HG03432 (cell line): ENCODE data around the gene ESR1.
A peak's percentile ranks its signal among the peaks of the same experiment; 100 is the strongest.

Experiments
- ATAC-seq: cut with Tn5 transposase; IDR thresholded peaks from one replicate; pipeline ENCODE4 v1.9.1; 2021; ENCODE audit warnings: mild to moderate bottlenecking, moderate library complexity; ENCODE audit not compliant: unreplicated experiment

ESR1 gene

DNA sequence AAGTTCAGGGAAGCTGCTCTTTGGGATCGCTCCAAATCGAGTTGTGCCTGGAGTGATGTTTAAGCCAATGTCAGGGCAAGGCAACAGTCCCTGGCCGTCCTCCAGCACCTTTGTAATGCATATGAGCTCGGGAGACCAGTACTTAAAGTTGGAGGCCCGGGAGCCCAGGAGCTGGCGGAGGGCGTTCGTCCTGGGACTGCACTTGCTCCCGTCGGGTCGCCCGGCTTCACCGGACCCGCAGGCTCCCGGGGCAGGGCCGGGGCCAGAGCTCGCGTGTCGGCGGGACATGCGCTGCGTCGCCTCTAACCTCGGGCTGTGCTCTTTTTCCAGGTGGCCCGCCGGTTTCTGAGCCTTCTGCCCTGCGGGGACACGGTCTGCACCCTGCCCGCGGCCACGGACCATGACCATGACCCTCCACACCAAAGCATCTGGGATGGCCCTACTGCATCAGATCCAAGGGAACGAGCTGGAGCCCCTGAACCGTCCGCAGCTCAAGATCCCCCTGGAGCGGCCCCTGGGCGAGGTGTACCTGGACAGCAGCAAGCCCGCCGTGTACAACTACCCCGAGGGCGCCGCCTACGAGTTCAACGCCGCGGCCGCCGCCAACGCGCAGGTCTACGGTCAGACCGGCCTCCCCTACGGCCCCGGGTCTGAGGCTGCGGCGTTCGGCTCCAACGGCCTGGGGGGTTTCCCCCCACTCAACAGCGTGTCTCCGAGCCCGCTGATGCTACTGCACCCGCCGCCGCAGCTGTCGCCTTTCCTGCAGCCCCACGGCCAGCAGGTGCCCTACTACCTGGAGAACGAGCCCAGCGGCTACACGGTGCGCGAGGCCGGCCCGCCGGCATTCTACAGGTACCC is at the start of gene ESR1:
TSS of gene ESR1 (plus strand) at position 170 of the 858 bp plus-strand sequence. CDS start at position 401, 231 bp downstream.
- ATAC-seq: no peak

DNA sequence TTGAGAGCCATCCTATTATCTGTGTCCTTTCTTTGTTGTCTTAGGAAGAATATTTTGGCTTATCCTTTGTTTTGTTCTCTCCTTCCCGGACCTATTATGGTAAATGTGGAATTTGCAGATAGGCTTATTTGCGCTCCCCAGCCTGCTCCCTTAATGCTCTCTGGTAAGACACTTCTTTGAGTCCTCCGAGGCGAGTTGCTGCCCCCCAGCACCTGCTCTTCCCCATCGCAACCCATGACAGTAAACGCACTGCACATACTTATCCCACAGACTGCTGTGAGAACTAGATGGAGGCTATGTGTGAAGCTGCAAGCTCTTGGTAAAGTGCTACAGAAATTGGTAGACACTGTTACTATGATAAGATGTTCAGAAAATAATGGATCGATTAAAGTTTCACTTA is 47.0 kb upstream of the ESR1 start:
- ATAC-seq: no peak

DNA sequence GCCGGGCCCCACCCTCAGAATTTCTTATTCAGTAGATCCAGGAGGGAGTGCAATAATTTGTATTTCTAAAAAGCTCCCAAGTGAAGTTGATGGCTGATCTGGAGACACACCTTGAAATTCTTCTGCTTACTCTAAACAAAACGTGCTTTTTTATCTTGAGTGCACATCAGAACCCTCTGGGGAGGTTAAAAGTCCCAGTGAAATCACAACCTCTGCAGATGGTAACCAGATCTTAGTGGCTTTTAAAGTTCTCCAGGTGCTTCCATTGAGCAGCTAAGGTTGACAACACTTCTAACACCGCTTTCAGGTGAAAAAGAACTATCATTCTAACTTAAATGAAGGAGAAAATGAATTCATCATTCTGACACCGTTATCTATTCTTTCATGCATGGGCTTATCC is 45.6 kb upstream of the ESR1 start:
- no peak for ATAC-seq

DNA sequence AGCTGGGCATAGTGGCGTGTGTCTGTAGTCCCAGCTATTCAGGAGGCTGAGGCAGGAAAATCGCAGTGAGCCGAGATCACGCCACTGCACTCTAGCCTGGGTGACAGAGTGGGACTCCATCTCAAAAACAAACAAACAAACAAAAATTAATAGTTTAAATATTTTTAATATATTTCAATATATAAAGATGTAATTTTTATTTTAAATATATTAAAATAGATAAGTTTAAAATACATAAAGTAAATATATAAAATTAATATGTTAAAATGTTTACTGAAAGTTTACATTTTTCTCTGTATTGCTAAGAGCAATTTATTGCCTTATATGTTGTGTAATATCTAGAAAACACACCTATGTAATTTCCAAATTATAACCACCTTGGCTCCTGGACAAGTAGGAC is 44.7 kb upstream of the ESR1 start:
- no peak for ATAC-seq

DNA sequence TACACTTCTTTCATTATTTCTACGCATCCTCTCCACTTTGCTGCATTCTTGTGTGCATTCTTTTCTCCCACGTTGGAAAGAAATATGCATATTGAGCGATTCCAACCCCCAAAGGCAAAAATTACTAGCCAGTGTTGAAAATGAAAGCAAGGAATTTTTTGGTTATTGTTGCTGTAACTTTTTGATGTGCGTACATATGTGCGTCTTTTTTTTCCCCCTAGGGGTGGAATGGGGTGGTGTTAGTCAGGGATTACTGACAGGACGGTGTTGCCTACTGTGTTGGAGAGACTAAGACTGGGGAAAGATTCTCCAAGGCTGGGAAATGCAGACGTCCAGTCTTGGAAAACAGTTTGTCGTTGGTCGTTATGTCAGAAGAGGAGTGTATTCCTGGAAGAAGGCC is 44.2 kb upstream of the ESR1 start:
- no peak for ATAC-seq

DNA sequence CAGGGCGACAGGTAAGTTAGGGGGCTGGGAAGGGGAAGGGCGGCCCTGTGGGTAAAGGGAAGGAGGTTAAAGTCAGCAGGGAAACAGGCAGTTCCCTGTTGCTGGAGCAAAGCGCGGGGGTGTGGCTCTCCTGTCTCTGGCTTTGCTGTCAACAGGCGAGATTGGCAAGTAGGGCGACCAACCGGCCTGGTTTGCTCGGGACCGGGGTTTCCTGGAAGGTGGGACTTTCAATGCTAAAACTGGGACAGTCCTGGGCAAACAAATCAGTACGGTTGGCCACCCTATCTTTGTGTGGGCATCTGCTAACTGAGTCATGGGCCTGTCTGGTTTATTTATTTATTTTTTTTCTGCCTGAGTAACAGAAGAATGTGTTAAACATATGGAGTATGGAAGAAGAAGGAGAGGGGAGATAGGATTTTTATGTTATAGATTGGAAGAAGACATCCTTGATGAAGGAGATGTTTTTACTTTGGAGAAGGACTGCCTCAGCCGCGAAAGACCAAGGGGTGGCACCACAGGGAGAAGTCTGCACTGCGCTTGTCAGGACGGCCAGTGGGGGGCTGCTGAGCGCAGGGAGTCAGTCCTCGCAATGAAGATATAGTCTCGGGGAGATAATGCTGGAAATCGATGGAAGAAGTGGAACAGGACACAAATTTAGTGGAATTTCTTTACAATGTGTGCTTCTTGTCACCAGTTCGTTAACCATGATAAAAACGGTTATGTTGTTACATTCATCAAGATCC is 43.4 kb upstream of the ESR1 start:
- peak; percentile 84 for ATAC-seq

DNA sequence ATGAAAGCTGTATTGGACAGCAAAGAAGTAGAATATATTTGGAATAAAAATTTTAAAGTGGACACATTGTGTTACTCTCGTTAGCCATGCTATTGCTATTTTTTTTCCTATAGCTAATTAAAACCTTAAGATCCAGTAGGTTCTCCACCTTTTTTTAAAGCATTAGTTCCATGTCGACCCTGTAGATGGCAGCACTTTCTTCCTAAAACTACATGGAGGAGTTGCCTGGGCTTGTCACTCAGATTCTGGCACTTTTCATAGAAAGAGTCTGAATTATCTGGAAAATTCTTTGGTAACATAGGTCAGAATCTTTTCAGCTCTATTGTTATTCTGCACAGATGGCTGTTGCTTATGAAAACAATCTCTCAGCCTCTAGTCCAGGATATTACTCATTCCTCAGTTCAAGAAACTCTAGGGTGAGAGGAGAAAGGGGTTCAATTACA is 42.0 kb upstream of the ESR1 start:
- peak; percentile 67 for ATAC-seq

DNA sequence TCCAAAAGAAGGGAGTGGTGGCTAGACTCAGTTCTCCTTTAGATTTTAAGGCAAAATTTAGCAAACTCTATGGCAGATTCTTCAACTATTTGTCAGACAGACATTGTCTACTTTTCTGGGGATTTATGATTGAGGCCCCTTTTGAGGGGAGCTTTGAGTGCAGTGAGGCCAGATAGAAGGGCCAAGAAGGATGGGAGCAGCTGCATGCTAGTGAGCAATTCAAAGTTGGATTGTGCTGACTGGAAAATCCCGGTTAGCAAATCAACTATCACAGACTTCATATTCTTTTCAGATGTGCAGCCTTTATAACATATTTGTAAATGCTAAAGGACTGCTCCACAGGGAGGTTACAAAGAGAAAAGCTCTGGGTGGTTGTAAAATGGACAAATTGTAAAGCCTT is 35.0 kb upstream of the ESR1 start:
- no peak for ATAC-seq

DNA sequence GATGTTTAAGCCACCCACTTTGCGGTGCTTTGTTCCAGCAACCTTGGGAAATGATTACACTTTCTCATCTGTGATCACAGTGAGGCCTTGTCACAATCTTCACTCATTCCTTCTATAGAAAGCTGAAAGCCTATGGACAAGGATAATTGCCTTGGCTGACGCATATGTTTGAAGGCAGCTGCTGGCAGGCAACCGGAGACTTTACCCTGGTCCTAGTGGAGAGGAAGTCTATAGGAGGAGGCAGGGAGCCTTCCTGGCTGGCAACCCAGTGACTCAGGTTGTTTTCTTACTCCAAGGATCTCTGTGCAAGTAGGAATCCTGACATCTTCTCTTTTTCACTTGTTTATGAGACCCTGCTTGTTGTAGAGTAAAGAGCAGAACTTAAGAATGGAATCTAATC is 34.1 kb upstream of the ESR1 start:
- ATAC-seq: no peak

DNA sequence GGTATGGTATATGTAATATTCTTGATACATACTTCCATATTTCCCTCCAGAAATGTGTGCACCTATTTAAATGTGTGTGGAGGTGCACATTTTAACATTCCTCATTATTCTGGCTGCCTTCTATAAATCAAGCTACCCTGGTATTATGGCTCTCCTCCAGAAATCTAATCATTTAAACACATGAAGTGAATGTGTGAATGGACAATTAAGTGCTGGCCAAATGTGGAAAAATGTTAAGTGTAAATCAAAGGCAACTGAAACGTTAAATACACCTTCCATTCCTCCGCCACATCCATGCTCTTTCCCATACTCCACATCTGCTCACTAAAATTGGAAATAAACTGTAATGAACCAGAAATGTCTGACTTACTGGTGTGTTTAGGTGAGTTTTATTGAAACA is 24.9 kb upstream of the ESR1 start:
- no peak for ATAC-seq

DNA sequence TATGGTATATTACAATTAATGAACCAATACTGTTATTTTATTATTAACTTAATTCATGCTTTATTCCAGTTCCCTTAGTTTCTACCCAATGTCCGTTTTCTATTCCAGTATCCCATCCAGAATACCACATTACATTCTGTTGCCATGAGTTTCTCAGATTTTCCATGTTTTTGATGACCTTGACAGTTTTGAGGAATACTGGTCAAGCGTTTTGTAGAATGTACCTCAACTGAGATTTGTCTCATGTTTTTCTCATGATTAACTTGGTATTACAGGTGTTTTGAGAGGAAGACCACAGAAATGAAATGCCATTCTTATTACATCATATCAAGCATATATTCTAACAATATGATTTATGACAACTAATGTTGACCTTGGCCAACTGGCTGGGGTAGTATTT is 23.8 kb upstream of the ESR1 start:
- ATAC-seq: no peak

DNA sequence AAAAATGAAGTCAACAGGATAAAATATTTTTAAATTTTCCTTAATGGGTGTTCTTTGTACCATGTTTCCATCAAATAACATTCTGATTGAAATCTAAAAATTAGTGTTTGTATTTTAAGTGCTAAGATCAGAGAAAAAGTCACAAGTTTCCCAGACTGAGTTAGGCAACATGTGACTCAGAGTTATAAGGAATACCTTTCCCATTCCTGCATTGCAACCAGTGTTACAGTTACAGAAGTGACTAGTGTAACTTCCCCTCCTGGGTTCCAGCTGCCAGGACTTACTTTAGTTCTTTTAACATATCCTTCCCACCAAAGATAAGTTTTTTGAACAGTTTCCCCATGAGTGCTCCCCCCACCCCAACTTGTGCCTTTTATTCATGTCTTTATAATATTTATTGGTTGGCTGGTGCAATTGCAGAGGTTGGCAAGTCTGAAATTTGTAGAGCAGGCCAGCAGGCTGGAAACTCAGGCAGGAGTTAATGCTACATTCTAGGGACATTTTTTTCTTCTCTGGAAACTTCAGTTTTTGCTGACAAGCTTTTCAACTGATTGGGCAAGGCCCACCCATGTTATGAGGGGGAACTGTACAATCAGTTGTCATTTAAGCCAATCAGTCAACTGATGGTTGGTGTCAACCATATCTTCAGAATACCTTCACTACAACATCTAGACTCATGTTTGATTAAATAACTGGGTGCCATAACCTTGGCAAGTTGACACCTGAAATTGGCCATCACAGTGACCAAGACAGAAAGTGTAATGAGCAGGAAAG is 22.9 kb upstream of the ESR1 start:
- no peak for ATAC-seq

DNA sequence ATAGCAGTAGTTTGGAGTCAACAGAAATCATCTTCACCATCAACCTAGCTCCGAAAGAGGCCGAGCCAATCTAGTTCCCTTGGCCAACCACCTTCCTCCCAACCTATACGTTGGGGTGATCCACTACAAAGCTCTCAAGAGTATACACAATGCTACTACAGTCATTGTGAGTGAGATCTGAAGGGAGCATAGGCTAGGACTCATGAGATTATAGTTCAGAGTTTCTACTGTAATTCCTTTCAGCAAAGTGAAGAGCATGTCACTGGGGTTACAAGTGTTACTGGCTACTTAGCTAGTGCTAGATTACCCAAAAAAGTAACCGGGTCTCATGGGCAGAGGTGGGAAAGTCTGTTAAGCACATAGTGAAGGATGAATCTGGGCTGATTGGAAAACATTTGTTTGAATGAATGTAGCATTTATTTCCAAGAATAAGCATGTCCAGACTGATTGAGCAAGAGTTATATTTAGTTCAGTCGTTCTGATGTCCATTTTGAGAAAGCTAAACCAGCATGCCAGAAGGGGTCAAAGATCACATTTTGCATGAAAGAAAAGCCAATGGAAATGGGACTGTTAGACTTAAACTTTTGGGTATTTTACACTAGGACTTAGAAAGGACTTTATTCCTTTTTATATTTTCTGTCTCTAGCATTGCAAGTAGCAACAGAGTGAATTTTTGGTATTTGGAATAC is 10.5 kb upstream of the ESR1 start:
- no peak for ATAC-seq

DNA sequence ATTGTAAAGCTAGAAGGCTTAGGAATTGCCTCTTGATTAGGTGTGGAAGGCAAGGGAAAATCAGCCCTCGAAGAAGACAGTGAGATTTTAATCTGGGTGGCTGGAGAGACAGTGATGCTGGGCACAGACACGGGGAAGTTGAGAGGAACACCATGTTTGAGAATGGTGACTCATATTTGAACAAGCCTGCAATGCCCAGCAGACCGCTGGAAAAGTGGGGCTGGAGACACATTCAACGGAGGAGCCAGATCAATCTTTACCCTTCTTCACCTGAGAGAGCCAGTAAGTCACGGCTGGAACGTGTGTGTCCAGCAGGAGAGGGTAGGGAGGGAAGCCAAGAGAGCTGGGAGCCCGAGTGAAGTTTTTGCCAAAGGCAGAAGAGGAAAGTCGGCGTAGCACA is 3.7 kb upstream of the ESR1 start:
- ATAC-seq: no peak

DNA sequence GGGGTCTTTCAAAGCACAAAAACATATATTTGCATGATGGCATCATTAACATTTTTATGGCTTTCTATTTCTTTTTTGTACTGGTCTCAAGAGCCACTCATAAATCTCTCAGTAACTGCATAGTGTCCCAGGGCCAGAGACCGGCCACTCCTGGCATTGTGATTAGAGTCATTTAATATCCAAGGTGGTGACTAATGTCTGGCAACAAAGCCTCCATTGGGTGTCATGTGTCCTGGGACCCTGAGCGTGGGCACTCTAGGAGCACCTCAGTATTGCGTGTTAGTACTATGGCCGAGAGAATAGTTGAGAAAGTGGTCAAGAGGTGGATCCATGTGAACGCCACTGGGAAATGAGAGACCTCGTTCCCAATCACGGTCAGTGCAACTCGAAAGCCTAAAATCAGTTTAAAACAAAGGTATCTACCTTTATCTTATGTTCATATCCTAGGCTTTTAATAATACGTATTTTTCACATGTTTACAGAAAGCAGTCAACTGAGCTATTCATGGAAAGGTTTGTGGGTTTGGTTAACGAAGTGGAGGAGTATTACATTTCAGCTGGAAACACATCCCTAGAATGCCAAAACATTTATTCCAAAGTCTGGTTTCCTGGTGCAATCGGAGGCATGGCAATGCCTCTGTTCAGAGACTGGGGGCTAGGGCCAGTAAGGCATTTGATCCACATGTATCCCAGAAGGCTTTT is 2.7 kb upstream of the ESR1 start:
- ATAC-seq: no peak

DNA sequence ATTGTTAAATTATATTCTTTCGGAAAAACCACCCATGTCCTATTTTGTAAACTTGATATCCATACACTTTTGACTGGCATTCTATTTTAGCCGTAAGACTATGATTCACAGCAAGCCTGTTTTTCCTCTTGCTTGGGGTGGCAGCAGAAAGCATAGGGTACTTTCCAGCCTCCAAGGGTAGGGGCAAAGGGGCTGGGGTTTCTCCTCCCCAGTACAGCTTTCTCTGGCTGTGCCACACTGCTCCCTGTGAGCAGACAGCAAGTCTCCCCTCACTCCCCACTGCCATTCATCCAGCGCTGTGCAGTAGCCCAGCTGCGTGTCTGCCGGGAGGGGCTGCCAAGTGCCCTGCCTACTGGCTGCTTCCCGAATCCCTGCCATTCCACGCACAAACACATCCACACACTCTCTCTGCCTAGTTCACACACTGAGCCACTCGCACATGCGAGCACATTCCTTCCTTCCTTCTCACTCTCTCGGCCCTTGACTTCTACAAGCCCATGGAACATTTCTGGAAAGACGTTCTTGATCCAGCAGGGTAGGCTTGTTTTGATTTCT is 2.1 kb upstream of the ESR1 start:
- no peak for ATAC-seq

DNA sequence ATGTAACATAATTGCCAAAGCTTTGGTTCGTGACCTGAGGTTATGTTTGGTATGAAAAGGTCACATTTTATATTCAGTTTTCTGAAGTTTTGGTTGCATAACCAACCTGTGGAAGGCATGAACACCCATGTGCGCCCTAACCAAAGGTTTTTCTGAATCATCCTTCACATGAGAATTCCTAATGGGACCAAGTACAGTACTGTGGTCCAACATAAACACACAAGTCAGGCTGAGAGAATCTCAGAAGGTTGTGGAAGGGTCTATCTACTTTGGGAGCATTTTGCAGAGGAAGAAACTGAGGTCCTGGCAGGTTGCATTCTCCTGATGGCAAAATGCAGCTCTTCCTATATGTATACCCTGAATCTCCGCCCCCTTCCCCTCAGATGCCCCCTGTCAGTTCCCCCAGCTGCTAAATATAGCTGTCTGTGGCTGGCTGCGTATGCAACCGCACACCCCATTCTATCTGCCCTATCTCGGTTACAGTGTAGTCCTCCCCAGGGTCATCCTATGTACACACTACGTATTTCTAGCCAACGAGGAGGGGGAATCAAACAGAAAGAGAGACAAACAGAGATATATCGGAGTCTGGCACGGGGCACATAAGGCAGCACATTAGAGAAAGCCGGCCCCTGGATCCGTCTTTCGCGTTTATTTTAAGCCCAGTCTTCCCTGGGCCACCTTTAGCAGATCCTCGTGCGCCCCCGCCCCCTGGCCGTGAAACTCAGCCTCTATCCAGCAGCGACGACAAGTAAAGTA is 547 bp upstream of the ESR1 start:
- ATAC-seq: no peak

DNA sequence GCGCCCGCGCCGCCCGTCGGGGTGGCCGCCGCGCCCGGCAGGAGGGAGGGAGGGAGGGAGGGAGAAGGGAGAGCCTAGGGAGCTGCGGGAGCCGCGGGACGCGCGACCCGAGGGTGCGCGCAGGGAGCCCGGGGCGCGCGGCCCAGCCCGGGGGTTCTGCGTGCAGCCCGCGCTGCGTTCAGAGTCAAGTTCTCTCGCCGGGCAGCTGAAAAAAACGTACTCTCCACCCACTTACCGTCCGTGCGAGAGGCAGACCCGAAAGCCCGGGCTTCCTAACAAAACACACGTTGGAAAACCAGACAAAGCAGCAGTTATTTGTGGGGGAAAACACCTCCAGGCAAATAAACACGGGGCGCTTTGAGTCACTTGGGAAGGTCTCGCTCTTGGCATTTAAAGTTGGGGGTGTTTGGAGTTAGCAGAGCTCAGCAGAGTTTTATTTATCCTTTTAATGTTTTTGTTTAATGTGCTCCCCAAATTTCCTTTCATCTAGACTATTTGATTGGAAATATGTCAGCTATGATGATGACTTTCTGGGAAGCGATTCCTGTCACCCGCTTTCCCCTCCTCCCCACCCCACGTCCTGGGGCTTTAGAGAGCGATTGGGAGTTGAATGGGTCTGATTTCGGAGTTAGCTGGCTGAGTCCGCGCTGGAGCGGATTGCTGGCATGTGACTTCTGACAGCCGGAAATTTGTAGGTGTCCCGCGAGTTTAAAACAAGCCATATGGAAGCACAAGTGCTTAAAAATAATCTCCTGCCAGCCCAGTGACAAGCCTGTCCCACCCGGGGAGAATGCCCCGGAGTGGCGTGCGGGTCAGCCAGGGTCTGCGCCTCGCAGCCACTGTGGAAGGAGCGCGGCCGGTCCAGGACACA is 1.1 kb downstream of the ESR1 start:
- no peak for ATAC-seq
